GM04504 (cell line): ENCODE results near the gene SCTR.

Experiments
- DNase-seq: peaks from one replicate; pipeline ENCODE4 v3.0.0-alpha.2; 2012; ENCODE audit warnings: low read depth

SCTR gene

DNA sequence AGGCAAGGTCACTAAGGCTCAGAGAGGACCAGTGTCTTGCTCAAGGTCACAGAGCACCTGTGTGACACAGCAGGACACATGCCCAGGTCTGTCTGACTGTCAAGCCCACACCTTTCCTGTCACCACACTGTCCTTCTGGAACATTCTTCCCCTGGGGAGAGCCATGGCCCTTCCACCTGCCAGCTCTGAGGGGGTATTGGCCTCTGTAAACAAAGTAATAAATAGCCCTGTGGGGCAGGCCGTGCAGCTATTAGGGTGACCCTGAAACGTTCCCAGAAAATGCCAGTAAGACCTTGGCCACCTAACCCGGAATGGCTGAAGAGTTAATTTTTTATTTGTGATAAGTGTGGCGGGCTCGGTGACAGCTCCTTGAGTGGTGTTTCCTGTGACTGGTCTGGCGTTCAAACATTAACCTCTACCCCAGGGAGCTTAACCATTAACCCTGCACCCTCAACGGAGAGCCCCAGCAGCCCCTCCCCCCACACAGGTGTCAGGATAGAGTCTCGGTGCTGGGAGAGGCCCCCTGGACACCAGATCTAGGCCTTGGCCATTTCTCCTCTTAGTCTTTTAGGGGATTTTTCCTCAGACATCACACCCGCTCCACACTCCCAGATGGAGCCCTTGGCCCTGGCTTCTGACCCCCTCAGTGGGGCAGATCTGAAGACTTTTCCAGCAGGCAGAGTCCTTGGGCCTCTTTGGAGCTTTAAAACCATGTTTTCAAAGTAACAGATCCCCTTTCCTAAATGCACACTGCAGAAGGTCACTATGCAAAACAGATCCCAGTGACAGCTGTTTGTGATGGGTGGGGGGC, 36.6 kb downstream of the SCTR start:
- DNase-seq = no peak

DNA sequence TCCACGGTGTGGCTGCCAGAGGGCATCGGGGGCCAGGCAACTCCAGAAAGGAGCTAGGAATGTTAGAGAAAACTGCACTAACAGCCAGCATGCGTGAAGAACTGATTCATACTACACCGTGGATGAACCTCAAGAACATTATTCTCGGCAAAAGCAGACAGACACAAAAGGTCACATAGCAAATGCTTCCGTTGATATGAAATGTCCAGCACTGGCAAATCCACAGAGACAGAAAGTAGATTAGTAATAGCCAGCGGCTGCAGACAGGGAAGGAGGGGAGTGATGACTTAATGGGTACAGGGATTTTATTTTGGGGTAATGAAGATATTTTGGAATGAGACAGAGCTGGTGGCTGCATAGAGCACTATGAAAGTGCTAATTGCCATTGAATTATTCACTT, 37.4 kb downstream of the SCTR start:
- DNase-seq = no peak

GRCh38 chr2:119486196-119486827, 38.0 kb downstream of the SCTR start:
- no peak for DNase-seq

- DNase-seq = no peak
These were observed 38.8 kb downstream of the SCTR start for GRCh38 chr2:119485336-119486110.

DNA sequence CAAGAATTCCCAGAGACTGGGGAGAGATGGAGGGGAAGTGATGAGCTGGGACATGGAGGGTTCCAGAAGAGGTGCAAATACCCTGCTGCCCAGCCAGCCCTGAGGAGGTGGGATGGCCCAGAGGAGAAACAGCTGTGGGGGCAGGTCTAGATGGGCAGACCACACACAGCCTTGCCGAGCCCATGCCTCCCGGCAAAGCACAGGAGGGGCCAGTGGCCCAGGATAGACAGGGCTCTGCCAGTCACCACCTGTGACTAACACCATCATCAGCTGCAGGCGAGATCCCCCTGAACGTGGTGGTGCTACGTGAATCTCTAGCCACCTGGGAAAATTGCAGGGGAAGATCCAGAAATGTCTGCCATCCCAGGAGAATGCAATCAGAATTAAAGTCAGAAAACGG, 39.4 kb downstream of the SCTR start:
- DNase-seq = no peak

DNA sequence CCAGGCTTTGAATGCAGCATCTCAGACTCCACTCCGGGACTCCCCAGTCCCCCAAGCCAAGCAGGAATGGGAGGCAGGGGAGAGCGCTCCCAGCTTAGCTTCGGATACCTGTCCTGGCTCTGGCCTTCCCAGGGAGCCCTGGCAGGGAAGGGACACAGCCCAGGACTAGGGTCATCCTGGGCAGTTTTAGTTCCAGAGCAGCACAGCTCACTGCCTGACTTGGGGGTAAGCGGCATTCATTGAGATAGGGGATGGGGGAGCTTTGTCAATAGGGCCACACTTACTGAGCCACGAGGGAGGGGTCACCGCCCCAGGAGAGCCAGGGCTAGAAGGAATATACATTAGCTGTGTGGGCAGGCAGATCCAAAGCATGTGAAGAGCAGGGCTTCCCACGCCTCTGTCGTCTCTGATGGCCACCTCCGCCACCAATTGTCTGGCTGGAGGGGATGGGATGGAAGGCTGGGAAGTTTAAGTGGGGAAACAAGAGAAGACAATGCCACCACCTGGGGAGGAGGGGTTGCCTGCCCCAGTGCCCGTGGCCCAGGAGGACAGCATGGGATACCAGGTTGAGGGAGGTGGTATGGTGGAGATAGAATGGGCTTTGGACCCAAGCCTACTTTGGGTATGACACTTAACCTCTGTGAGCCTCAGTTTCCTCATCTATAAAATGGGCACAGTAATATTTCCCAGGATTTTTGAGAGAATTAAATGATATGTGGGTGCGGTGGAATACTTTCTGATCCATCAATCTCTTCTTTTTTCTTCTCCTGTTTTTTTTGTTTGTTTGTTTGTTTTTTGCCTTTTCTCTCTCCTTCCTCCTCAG, 40.2 kb downstream of the SCTR start:
- no peak for DNase-seq

DNA sequence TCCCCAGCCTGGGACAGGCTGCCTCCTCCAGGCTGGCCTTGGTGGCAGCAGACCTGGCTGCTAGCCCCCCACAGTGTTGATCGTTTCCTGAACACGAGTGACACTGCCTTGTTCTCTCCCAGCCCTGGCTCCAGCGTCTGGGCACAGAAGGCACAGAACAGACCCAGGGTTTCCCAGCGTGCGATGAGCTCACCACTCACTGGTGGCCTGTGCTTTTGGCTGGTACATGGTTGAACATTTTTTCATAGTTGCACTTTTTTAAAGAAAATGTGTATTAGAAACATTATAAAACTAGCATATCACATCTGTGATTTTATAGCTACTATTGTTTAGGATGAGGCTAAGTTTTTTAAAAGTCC, 40.9 kb downstream of the SCTR start:
- no peak for DNase-seq

- no peak for DNase-seq
These were observed 41.5 kb downstream of the SCTR start for GRCh38 chr2:119482481-119483394.

DNA sequence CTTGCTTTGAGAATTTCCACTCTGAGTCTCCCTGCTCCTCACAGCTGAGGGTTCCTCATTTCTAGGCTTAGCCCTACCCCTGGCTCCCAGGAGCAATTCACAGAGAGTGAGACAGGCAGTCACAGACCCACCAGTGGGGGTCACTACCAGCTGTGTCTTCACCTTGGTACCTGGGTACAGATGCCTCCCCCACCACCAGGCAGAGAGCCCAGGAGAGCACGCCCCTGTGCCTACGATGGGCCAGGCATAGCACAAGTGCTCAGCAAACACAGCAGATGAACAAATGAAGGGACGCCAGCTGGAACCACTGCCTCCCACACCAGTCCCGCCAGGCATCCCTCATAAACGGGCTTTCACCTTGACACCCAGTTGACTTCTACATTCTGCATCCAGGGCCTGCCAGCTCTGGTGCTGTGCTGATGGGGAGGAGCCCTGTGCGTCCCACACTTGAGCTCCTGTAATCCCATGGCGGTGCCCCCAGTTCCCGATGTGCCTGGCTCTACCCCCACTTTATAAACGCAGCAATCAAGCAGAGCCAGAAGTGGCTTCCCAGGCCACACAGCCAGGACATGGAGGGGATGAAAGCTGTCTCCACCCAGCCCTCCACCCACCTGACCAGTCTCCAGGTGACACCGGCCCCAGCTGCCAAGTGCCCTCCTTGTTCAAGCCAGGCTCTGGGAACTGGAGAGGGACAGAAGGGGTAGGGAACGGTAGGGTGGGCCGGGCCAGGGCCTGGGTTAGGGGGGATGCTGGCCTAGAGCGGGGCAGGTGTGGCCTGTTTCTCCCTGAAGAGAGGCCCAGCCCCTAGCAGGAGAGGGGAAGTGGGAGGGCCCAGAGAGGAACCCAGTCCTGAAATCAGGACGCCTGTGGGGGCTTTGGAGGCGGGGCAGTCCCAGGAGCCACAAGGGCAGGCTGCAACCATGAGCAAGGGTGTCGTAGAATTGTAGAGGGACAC, 42.5 kb downstream of the SCTR start:
- DNase-seq = no peak

DNA sequence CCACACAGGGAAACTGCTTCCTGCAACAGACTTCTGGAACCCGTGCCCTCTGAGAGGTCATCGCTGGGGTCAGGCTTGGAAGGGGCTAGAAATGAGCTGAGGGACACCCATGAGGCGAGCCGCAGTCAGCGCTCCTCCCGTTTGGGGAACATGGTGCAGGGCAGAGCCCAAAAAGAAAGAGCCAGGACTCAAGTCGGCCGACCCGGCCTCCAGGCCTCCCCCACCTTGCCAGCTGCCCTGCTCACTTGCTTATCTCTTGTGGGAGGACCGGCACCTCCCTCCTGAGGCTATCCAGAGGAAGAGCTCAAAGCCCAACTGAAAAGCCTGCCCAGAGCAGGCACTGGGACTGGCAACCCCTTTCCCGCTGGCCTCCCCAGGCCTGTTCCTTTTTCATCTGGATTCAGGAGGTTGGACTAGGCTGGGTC, 43.6 kb downstream of the SCTR start:
- DNase-seq = no peak

GRCh38 chr2:119480184-119480583, 44.1 kb downstream of the SCTR start:
- DNase-seq = no peak

DNA sequence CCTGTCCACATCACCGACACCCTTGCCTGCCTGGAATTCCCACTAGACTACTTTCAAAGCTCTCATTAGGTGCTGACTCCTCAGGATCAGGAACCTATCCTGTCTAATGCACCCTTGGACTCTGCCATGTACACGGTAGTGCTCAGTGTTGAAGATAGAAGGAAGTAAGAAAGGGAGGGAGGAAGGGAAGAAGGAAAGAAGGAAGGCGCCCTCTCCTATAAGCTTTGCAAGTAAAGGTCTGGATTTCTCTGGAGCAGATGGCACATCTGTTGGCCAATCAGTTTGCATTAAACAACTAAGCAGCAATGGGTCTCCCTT, 45.3 kb downstream of the SCTR start:
- DNase-seq = no peak

DNA sequence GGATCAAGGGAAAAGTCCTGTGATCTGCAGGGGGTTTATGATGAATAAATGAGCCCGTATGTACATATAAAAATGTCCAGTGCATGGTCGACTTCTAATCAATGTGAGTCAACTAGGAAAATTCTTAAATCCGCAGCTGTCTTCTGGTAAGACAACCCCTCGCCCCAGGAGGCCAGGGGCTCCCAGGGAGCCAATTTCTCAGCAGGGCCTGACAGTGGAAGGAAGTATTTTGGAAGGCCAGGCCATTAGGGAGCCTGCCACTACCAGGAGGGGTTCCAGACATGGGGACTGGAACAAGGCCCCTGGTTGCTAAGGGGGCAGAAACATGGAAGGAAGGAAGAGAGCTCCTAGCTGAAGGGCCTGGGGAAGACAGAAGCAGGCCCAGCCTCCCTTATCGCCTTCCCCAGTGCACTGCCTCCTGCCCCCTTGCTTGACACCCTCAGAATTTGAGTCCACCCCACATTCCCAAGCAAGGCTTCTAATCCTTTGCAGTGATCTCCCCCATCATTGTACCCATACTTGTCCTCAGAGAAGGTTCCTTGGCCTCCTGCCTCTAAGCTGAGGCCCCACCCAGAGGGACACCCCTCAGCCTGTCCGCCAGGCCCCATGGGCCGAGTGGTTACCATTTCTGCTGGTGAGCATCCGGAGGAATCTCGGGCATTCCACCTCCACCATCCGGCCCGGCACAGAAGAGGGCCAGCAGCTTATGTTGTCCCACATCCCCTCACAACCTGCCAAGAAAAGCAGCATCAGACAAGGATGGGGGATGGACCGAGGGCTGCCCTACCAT, 45.9 kb downstream of the SCTR start:
- no peak for DNase-seq

GRCh38 chr2:119477113-119477505, 47.2 kb downstream of the SCTR start:
- no peak for DNase-seq

GRCh38 chr2:119476301-119477112, 47.8 kb downstream of the SCTR start:
- no peak for DNase-seq

- no peak for DNase-seq
These were observed 48.4 kb downstream of the SCTR start for GRCh38 chr2:119475857-119476244.

- no peak for DNase-seq
These were observed 48.9 kb downstream of the SCTR start for GRCh38 chr2:119475225-119475856.
